ENCODE results near the gene EXOC6B.

GRCh38 chr2:72602095-72602494, 223.7 kb downstream of the EXOC6B start:
- TF ChIP-seq CTCF (IDR thresholded peaks at IDR 0.05; ENCODE audit: low read length): no peak
- TF ChIP-seq EZH2phosphoT487 (IDR thresholded peaks at IDR 0.05; ENCODE audit: low read length): no peak
- no peak for TF ChIP-seq EZH2 (optimal IDR thresholded peaks at IDR 0.05; ENCODE audit: low read depth, low read length)

All from MM.1S (cell line).